IPS-18a (cell line): ENCODE results near the gene EEF1AKMT2.

ENCODE experiments used
- H3K27ac ChIP-seq: one replicate; pipeline ENCODE4 v1.5.1; 2013; ENCODE audit warnings: low read length
- H3K27me3 ChIP-seq: one replicate; pipeline ENCODE4 v1.6.1; 2013; ENCODE audit warnings: mild to moderate bottlenecking, low read length; ENCODE audit not compliant: control insufficient read depth, insufficient read depth
- H3K36me3 ChIP-seq: one replicate; pipeline ENCODE4 v1.6.1; 2013; ENCODE audit warnings: low read depth, low read length; ENCODE audit not compliant: control insufficient read depth
- H3K4me1 ChIP-seq: one replicate; pipeline ENCODE4 v1.6.1; 2013; ENCODE audit warnings: low read depth, low read length; ENCODE audit not compliant: control insufficient read depth
- H3K4me3 ChIP-seq: one replicate; pipeline ENCODE4 v1.5.1; 2013; ENCODE audit warnings: low read length
- H3K9ac ChIP-seq: one replicate; pipeline ENCODE4 v1.6.1; 2013; ENCODE audit warnings: mild to moderate bottlenecking, low read length, moderate library complexity
- H3K9me3 ChIP-seq: one replicate; pipeline ENCODE4 v1.6.1; 2013; ENCODE audit warnings: low read depth, low read length; ENCODE audit not compliant: control insufficient read depth

Gene EEF1AKMT2

GRCh38 chr10:124713679-124714255 lies 77.9 kb downstream of the EEF1AKMT2 start:
- no peak overlapping the region for H3K4me3 ChIP-seq
- H3K36me3 ChIP-seq = no peaks in the 10 kb centered on the region
- no peaks in the 10 kb centered on the region for H3K27me3 ChIP-seq
- no peak overlapping the region for H3K9ac ChIP-seq
- no peaks in the 10 kb centered on the region for H3K9me3 ChIP-seq
- no peak overlapping the region for H3K27ac ChIP-seq
- peaks cover 10% of the 10 kb centered on the region for H3K4me1 ChIP-seq

- Histone ChIP-seq H3K9ac (no peak overlapping the region), H3K4me1 (peaks cover 18% of the 10 kb centered on the region), H3K4me3 (no peak overlapping the region), H3K36me3 (no peaks in the 10 kb centered on the region), H3K27ac (no peak overlapping the region), H3K9me3 (no peaks in the 10 kb centered on the region), H3K27me3 (no peaks in the 10 kb centered on the region)
Observed at GRCh38 chr10:124712704-124713407, 78.8 kb downstream of the EEF1AKMT2 start.

- no peak overlapping the region for H3K9ac ChIP-seq
- H3K4me1 ChIP-seq = peaks cover 18% of the 10 kb centered on the region
- no peaks in the 10 kb centered on the region for H3K36me3 ChIP-seq
- H3K9me3 ChIP-seq = no peaks in the 10 kb centered on the region
- H3K27ac ChIP-seq = no peak overlapping the region
- no peaks in the 10 kb centered on the region for H3K27me3 ChIP-seq
- H3K4me3 ChIP-seq = no peak overlapping the region
Observed at GRCh38 chr10:124711145-124711544, 80.5 kb downstream of the EEF1AKMT2 start.

GRCh38 chr10:124710266-124710881 lies 81.3 kb downstream of the EEF1AKMT2 start:
- peaks cover 18% of the 10 kb centered on the region for H3K4me1 ChIP-seq
- no peak overlapping the region for H3K9ac ChIP-seq
- no peaks in the 10 kb centered on the region for H3K27me3 ChIP-seq
- H3K27ac ChIP-seq = no peak overlapping the region
- no peaks in the 10 kb centered on the region for H3K9me3 ChIP-seq
- H3K36me3 ChIP-seq = no peaks in the 10 kb centered on the region
- no peak overlapping the region for H3K4me3 ChIP-seq

GRCh38 chr10:124709861-124710260 lies 81.8 kb downstream of the EEF1AKMT2 start:
- no peaks in the 10 kb centered on the region for H3K27me3 ChIP-seq
- no peak overlapping the region for H3K9ac ChIP-seq
- H3K9me3 ChIP-seq = no peaks in the 10 kb centered on the region
- H3K4me3 ChIP-seq = no peak overlapping the region
- H3K4me1 ChIP-seq = peaks cover 18% of the 10 kb centered on the region
- H3K27ac ChIP-seq = no peak overlapping the region
- no peaks in the 10 kb centered on the region for H3K36me3 ChIP-seq

GRCh38 chr10:124708922-124709520 lies 82.7 kb downstream of the EEF1AKMT2 start:
- no peaks in the 10 kb centered on the region for H3K9me3 ChIP-seq
- H3K4me1 ChIP-seq = peaks cover 18% of the 10 kb centered on the region
- H3K4me3 ChIP-seq = no peak overlapping the region
- no peak overlapping the region for H3K9ac ChIP-seq
- H3K27ac ChIP-seq = no peak overlapping the region
- H3K27me3 ChIP-seq = no peaks in the 10 kb centered on the region
- H3K36me3 ChIP-seq = no peaks in the 10 kb centered on the region

GRCh38 chr10:124708246-124708779 lies 83.4 kb downstream of the EEF1AKMT2 start:
- Histone ChIP-seq H3K27me3 (no peaks in the 10 kb centered on the region), H3K4me1 (peaks cover 15% of the 10 kb centered on the region), H3K9ac (no peak overlapping the region), H3K4me3 (no peak overlapping the region), H3K9me3 (no peaks in the 10 kb centered on the region), H3K27ac (no peak overlapping the region), H3K36me3 (no peaks in the 10 kb centered on the region)
